ENCODE results near the gene WDR44. TPM values are rescaled to one million over a fixed set of nuclear protein-coding genes. Genes with fewer than 3 reads are reported as not detected.

The WDR44 gene
- total RNA-seq, 1 experiment from 2014 or later = 18.4 TPM

- H3K27ac Mint-ChIP-seq = no peak overlapping the region
- peaks cover 26% of the 10 kb centered on the region for H3K36me3 Mint-ChIP-seq
- POLR2A ChIA-PET = no interaction called here
- no peak for TF ChIP-seq RORB (CRISPR knock-in tag; IDR thresholded peaks at IDR 0.05)
- TF ChIP-seq ATF1 (CRISPR knock-in tag; IDR thresholded peaks at IDR 0.05) = no peak
- no peak for TF ChIP-seq ELF4 (CRISPR knock-in tag; IDR thresholded peaks at IDR 0.05; ENCODE audit: low read depth)
- no peak for TF ChIP-seq ZNF425 (CRISPR knock-in tag; conservative IDR thresholded peaks at IDR 0.05)
- TF ChIP-seq TP53 (CRISPR knock-in tag; IDR thresholded peaks at IDR 0.05) = no peak
- no peak for TF ChIP-seq HMGXB4 (CRISPR knock-in tag; IDR thresholded peaks at IDR 0.05)
- TF ChIP-seq NFATC4 (CRISPR knock-in tag; IDR thresholded peaks at IDR 0.05) = no peak
- TF ChIP-seq SOX15 (CRISPR knock-in tag; IDR thresholded peaks at IDR 0.05) = no peak
- no peak for TF ChIP-seq TCF7 (CRISPR knock-in tag; IDR thresholded peaks at IDR 0.05; ENCODE audit: low read depth)
- no peak for TF ChIP-seq ZNF281 (CRISPR knock-in tag; IDR thresholded peaks at IDR 0.05)
- TF ChIP-seq AFF4 (CRISPR knock-in tag; IDR thresholded peaks at IDR 0.05; ENCODE audit: borderline replicate concordance) = no peak
- TF ChIP-seq CREB1 (CRISPR knock-in tag; IDR thresholded peaks at IDR 0.05) = no peak
- TF ChIP-seq ZMAT4 (CRISPR knock-in tag; IDR thresholded peaks at IDR 0.05) = no peak
- no peak for TF ChIP-seq ERG (CRISPR knock-in tag; IDR thresholded peaks at IDR 0.05)
- TF ChIP-seq MYBL2 (CRISPR knock-in tag; IDR thresholded peaks at IDR 0.05) = no peak
- no peak for ATAC-seq
- H3K4me1 Mint-ChIP-seq = no peaks in the 10 kb centered on the region
- H3K9me3 Mint-ChIP-seq = no peaks in the 10 kb centered on the region
- no peak overlapping the region for H3K4me3 Mint-ChIP-seq
- H3K27me3 Mint-ChIP-seq (ENCODE audit: low read depth) = no peaks in the 10 kb centered on the region
- CTCF ChIA-PET = no interaction called here
- no peak for DNase-seq (ENCODE audit: low spot score)
Measured at GRCh38 chrX:118396113-118396512, 50.2 kb downstream of the WDR44 start.
